ENCODE data around the gene ARHGAP24. TPM values are rescaled to one million over a fixed set of nuclear protein-coding genes. Genes with fewer than 3 reads are reported as not detected.

Gene ARHGAP24
- total RNA-seq, 1 experiment from 2014 or later: 2.1 TPM

DNA sequence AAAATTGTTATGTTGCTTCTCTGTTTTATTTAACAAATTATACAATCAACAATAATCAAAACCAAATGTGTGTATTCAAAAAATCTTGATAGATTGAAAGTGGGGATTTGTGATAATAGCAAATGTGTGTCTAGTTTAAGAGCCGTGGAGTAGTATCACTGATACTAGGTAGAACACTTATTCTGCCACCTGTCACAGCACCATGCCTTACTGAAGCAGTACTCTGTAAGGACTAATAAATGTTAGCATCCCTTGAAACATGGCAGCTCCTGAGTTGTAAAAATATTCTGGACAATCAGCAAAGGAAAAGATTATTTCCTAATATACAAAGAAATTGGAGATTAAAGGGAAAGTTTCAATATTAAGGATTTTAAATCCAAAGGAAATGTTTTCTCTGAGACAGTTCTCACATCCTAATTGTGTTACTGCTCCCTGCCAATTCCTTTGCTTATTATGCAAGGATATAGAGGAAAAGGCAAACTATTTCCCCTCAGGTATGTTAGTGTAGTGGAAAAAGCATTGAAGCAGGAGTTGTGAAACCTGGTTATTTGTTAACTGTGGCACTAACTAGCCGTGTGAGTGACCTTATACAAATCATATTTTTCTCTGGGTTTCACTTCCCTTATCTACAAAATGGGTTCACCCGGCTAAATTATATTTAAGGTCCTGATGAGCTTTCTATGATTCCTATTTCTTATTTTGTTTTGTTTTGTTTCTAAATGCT, 303.1 kb downstream of the ARHGAP24 start:
- CTCF ChIA-PET: interaction anchor here (0.6 to 3.3 kb wide), 2 partner anchors 19 to 290 kb away, joined by 3 to 28 read pairs; no protein-coding TSS in a partner anchor
- POLR2A ChIA-PET: no interaction called here
- Mint-ChIP-seq H3K27ac (no peak overlapping the region), H3K4me1 (peaks cover 59% of the 10 kb centered on the region), H3K27me3 (ENCODE audit: low read depth) (no peaks in the 10 kb centered on the region), H3K36me3 (no peaks in the 10 kb centered on the region), H3K9me3 (peaks cover 10% of the 10 kb centered on the region), H3K4me3 (peak overlapping the region; percentile 6; the same call in 1 of the 2 replicates)
- no peak for TF ChIP-seq JAZF1 (CRISPR knock-in tag; IDR thresholded peaks at IDR 0.05)
- no peak for TF ChIP-seq NFE2L1 (CRISPR knock-in tag; IDR thresholded peaks at IDR 0.05)
- TF ChIP-seq, protein P1, sequence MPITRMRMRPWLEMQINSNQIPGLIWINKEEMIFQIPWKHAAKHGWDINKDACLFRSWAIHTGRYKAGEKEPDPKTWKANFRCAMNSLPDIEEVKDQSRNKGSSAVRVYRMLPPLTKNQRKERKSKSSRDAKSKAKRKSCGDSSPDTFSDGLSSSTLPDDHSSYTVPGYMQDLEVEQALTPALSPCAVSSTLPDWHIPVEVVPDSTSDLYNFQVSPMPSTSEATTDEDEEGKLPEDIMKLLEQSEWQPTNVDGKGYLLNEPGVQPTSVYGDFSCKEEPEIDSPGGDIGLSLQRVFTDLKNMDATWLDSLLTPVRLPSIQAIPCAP (CRISPR knock-in tag; IDR thresholded peaks at IDR 0.05): no peak
- no peak for TF ChIP-seq ETV6 (CRISPR knock-in tag; IDR thresholded peaks at IDR 0.05)
- no peak for TF ChIP-seq ZNF263 (CRISPR knock-in tag; IDR thresholded peaks at IDR 0.05; ENCODE audit: low read depth)
- no peak for TF ChIP-seq MXD4 (CRISPR knock-in tag; IDR thresholded peaks at IDR 0.05; ENCODE audit: borderline replicate concordance)
- no peak for TF ChIP-seq NR2C2 (CRISPR knock-in tag; IDR thresholded peaks at IDR 0.05)
- no peak for TF ChIP-seq ESRRA (CRISPR knock-in tag; IDR thresholded peaks at IDR 0.05; ENCODE audit: borderline replicate concordance)
- TF ChIP-seq CBFB (CRISPR knock-in tag; IDR thresholded peaks at IDR 0.05; ENCODE audit: low read depth): no peak
- no peak for TF ChIP-seq ZNF219 (CRISPR knock-in tag; IDR thresholded peaks at IDR 0.05; ENCODE audit: borderline replicate concordance)
- TF ChIP-seq KAT7 (CRISPR knock-in tag; IDR thresholded peaks at IDR 0.05; ENCODE audit: borderline replicate concordance): no peak
- TF ChIP-seq GRHL2 (CRISPR knock-in tag; IDR thresholded peaks at IDR 0.05; ENCODE audit: insufficient replicate concordance, severe bottlenecking): no peak
- TF ChIP-seq FOXJ3 (CRISPR knock-in tag; IDR thresholded peaks at IDR 0.05; ENCODE audit: borderline replicate concordance): no peak
- TF ChIP-seq, protein P2, sequence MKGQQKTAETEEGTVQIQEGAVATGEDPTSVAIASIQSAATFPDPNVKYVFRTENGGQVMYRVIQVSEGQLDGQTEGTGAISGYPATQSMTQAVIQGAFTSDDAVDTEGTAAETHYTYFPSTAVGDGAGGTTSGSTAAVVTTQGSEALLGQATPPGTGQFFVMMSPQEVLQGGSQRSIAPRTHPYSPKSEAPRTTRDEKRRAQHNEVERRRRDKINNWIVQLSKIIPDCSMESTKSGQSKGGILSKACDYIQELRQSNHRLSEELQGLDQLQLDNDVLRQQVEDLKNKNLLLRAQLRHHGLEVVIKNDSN (CRISPR knock-in tag; IDR thresholded peaks at IDR 0.05): no peak
- TF ChIP-seq, protein P3, sequence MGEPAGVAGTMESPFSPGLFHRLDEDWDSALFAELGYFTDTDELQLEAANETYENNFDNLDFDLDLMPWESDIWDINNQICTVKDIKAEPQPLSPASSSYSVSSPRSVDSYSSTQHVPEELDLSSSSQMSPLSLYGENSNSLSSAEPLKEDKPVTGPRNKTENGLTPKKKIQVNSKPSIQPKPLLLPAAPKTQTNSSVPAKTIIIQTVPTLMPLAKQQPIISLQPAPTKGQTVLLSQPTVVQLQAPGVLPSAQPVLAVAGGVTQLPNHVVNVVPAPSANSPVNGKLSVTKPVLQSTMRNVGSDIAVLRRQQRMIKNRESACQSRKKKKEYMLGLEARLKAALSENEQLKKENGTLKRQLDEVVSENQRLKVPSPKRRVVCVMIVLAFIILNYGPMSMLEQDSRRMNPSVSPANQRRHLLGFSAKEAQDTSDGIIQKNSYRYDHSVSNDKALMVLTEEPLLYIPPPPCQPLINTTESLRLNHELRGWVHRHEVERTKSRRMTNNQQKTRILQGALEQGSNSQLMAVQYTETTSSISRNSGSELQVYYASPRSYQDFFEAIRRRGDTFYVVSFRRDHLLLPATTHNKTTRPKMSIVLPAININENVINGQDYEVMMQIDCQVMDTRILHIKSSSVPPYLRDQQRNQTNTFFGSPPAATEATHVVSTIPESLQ (CRISPR knock-in tag; IDR thresholded peaks at IDR 0.05): no peak
- ATAC-seq (no peak), DNase-seq (ENCODE audit: low spot score) (no peak)

DNA sequence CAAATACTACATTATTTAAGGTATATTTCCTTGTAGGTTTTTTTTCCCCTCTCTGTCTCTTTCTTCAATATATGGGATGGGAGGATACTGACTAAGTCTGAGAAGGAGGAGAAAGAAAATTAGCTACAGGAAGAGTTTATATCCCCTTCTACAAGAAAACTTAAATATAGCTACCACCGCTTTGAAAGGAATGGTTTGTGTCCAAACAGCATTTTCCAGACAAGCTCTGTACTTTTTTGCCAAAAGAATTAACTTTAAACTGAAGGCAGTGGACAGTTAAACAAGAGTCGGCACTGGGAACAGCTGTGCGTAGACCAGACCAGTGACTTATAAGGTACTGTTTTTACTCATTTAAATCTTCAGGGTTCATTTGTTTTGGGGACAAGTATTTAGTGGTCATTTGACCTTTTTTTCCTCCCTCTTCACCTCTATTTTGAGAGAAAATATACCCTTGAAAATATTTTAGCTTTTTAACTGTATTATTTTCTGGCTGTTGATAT, 303.7 kb downstream of the ARHGAP24 start:
- Mint-ChIP-seq H3K4me1 (peaks cover 53% of the 10 kb centered on the region), H3K4me3 (peak overlapping the region; percentile 27), H3K27ac (peak overlapping the region; percentile 44; the same call in 1 of the 2 replicates), H3K9me3 (peaks cover 10% of the 10 kb centered on the region), H3K36me3 (no peaks in the 10 kb centered on the region), H3K27me3 (ENCODE audit: low read depth) (no peaks in the 10 kb centered on the region)
- ChIA-PET POLR2A (no interaction called here), CTCF (interaction anchor here (0.9 to 3.3 kb wide), 2 partner anchors 18 to 267 kb away, joined by 3 to 28 read pairs; no protein-coding TSS in a partner anchor)
- DNase-seq (ENCODE audit: low spot score) (no peak), ATAC-seq (no peak)
- no peak for TF ChIP-seq TEAD1 (CRISPR knock-in tag; IDR thresholded peaks at IDR 0.05)
- TF ChIP-seq, protein P4, sequence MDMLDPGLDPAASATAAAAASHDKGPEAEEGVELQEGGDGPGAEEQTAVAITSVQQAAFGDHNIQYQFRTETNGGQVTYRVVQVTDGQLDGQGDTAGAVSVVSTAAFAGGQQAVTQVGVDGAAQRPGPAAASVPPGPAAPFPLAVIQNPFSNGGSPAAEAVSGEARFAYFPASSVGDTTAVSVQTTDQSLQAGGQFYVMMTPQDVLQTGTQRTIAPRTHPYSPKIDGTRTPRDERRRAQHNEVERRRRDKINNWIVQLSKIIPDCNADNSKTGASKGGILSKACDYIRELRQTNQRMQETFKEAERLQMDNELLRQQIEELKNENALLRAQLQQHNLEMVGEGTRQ (CRISPR knock-in tag; IDR thresholded peaks at IDR 0.05): no peak
- TF ChIP-seq, protein P5, sequence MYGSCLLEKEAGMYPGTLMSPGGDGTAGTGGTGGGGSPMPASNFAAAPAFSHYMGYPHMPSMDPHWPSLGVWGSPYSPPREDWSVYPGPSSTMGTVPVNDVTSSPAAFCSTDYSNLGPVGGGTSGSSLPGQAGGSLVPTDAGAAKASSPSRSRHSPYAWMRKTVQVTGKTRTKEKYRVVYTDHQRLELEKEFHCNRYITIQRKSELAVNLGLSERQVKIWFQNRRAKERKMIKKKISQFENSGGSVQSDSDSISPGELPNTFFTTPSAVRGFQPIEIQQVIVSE (CRISPR knock-in tag; IDR thresholded peaks at IDR 0.05; ENCODE audit: borderline replicate concordance): no peak
- TF ChIP-seq HMGA2 (CRISPR knock-in tag; IDR thresholded peaks at IDR 0.05): no peak
- TF ChIP-seq ZNF138 (CRISPR knock-in tag; conservative IDR thresholded peaks at IDR 0.05): no peak
- no peak for TF ChIP-seq ESRRA (CRISPR knock-in tag; IDR thresholded peaks at IDR 0.05; ENCODE audit: borderline replicate concordance)
- TF ChIP-seq, protein P6, sequence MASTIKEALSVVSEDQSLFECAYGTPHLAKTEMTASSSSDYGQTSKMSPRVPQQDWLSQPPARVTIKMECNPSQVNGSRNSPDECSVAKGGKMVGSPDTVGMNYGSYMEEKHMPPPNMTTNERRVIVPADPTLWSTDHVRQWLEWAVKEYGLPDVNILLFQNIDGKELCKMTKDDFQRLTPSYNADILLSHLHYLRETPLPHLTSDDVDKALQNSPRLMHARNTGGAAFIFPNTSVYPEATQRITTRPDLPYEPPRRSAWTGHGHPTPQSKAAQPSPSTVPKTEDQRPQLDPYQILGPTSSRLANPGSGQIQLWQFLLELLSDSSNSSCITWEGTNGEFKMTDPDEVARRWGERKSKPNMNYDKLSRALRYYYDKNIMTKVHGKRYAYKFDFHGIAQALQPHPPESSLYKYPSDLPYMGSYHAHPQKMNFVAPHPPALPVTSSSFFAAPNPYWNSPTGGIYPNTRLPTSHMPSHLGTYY (CRISPR knock-in tag; IDR thresholded peaks at IDR 0.05): no peak
- TF ChIP-seq ZNF396 (CRISPR knock-in tag; IDR thresholded peaks at IDR 0.05; ENCODE audit: borderline replicate concordance): no peak
- no peak for TF ChIP-seq MXD4 (CRISPR knock-in tag; IDR thresholded peaks at IDR 0.05; ENCODE audit: borderline replicate concordance)
- no peak for TF ChIP-seq JAZF1 (CRISPR knock-in tag; IDR thresholded peaks at IDR 0.05)
- TF ChIP-seq, protein P7, sequence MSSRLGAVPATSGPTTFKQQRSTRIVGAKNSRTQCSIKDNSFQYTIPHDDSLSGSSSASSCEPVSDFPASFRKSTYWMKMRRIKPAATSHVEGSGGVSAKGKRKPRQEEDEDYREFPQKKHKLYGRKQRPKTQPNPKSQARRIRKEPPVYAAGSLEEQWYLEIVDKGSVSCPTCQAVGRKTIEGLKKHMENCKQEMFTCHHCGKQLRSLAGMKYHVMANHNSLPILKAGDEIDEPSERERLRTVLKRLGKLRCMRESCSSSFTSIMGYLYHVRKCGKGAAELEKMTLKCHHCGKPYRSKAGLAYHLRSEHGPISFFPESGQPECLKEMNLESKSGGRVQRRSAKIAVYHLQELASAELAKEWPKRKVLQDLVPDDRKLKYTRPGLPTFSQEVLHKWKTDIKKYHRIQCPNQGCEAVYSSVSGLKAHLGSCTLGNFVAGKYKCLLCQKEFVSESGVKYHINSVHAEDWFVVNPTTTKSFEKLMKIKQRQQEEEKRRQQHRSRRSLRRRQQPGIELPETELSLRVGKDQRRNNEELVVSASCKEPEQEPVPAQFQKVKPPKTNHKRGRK (CRISPR knock-in tag; IDR thresholded peaks at IDR 0.05; ENCODE audit: borderline replicate concordance): no peak
- TF ChIP-seq MYBL2 (CRISPR knock-in tag; IDR thresholded peaks at IDR 0.05): no peak
- TF ChIP-seq, protein P8, sequence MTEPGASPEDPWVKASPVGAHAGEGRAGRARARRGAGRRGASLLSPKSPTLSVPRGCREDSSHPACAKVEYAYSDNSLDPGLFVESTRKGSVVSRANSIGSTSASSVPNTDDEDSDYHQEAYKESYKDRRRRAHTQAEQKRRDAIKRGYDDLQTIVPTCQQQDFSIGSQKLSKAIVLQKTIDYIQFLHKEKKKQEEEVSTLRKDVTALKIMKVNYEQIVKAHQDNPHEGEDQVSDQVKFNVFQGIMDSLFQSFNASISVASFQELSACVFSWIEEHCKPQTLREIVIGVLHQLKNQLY (CRISPR knock-in tag; IDR thresholded peaks at IDR 0.05): no peak
- TF ChIP-seq EMX1 (CRISPR knock-in tag; IDR thresholded peaks at IDR 0.05): no peak
